Right ventricle myocardium superior (tissue), 1 donor: Measurements from ENCODE around the gene NUF2. TPM values are rescaled to one million over a fixed set of nuclear protein-coding genes. Genes with fewer than 3 reads are reported as not detected.
"Not testable (repeated sequence)": the region's sequence is repeated elsewhere in the genome, so short reads cannot be mapped to it uniquely, and the experiment has no call there.

Experiments used
- ATAC-seq: fragments of 200-7000 bp; cut with Tn5 transposase; one replicate; pipeline ENCODE4 v1.9.1; 2020; ENCODE audit warnings: mild to moderate bottlenecking; ENCODE audit not compliant: poor library complexity
- DNase-seq: peaks from one replicate; pipeline ENCODE4 v3.0.0-alpha.2; 2020
- intact Hi-C: fragments of 100-400 bp; cut with DNase I; formaldehyde crosslinking; loops from one replicate; pipeline ENCODE4 v1.11.2; 2022
- long read RNA-seq: library from polyadenylated mRNA; unstranded; transcript quantifications from one replicate; pipeline ENCODE4 v2.0.0, GENCODE V29; 2021
- total RNA-seq: library from RNA; stranded (reverse); fragmentation: NEBNext Ultra II Directional; extraction: Animal tissue kit (Norgen Biotek cat#: 25700); gene quantifications from one replicate; pipeline ENCODE4 v1.2.1, GENCODE V29; 2021
- donor health status: DM: no; HTN: yes; CAD: no; lungs with severe emphysema.

NUF2 gene
- 0.59 TPM for total RNA-seq
- long read RNA-seq, result 0 reads

DNA sequence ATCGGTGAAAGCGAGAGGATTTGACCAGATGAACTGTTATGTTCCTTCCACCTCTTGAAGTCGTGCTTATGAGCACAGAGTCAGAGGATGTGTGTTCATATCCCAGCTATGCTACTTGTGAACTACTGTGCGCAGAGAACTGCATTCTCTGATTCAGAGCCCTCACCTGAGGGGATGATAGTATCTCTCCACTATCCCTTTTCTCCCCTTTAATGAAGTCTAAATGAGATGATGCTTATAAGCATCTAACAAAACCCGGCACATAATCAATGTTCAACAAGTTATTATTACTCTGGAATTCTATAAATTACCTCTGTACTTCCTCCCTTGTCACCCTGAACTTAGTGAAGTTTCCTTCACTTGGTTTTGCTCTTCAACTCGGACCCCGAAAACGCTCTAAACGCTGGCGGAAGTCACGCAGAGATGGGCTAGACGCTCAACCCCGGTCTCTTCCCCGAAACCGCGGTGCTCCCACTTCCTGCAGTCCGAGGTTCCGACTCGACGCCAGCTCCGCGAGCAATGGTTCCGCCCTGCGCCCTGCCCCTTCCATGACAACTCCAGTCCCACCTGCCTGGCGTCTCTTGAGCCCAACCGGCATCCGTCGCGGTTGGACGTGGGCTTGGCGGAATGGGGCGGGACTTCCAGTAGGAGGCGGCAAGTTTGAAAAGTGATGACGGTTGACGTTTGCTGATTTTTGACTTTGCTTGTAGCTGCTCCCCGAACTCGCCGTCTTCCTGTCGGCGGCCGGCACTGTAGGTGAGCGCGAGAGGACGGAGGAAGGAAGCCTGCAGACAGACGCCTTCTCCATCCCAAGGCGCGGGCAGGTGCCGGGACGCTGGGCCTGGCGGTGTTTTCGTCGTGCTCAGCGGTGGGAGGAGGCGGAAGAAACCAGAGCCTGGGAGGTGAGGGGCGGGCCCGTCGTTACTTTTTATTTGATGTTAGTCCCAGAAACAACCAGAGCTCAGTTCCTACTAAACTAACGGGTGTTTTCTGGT, at the start of gene NUF2:
Gene NUF2 (plus strand): TSS at position 644 of the 995 bp plus-strand sequence. CDS start 4,098 bp downstream, outside the sequence.
- intact Hi-C loops, result no loop called here
- DNase-seq, result peak; percentile 97
- ATAC-seq, result peak; percentile 100

DNA sequence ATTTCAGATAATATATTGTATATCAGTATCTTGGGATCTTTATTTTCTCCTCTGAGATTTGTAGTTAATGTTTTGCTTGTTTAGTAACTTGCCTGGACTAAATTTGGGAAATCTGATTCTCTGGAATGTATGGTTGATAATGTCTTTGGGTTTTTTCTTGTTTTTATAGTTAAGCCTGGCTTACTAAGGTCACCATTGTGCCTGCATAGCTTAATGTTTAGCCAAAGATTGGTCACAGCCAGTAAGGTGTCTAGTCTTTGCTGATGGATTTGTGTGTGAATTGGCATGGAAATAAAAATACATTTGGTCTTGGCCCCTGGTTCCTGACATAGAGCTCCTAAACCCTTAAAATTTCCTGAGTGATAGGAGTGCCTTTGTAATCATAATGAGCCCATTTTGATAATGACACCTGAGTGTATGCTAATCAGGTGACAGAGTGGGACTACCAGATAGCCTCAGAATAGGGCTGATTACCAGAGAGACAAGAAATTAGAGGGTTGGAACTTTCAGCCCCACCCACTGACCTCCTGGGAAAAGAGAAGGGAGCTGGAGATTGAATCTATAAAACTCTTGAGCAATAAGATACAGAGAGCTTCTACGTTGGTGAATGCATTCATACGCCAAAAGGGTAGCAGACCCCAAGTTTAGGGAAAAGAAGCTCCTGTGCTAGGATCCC, 47.9 kb upstream of the NUF2 start:
- intact Hi-C loops, result no loop called here
- DNase-seq (no peak), ATAC-seq (no peak)

DNA sequence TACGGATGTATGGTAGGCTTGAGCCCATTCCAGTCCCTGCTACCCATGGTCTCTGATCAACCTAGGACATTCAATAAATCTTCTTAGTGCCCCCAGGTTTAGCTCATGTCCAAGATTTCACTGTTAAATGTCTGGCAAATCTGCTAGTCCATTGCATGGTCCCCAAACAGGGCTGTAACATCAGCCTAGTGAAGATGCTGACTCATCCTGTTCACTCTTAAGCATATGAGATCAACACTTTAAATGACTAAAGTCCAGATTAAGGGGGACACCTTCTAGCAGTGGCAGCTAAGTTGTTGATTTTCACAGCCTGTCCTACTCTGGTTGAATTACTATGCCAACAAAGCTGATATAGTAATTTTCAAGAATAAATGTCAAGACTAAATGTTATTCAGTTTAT, 46.5 kb upstream of the NUF2 start:
- ATAC-seq, result no peak
- intact Hi-C loops, result no loop called here
- no peak for DNase-seq

DNA sequence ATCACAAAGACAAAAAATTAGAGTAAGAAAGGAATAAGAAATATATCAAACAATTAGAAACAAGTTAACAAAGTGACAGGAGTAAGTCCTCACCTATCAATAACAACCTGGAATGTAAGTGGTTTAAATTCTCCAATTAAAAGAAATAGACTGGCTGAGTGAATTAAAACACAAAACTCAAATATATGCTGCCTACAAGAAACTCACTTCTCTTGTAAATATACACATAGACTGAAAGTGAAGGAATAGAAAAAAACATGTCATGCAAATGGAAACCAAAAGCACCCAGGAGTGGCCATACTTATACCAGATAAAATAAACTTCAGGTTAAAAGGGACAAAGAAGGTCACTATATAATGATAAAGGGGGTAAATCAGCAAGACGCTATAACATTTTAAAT, 43.2 kb upstream of the NUF2 start:
- ATAC-seq (no peak), DNase-seq (no peak)
- intact Hi-C loops, result no loop called here

DNA sequence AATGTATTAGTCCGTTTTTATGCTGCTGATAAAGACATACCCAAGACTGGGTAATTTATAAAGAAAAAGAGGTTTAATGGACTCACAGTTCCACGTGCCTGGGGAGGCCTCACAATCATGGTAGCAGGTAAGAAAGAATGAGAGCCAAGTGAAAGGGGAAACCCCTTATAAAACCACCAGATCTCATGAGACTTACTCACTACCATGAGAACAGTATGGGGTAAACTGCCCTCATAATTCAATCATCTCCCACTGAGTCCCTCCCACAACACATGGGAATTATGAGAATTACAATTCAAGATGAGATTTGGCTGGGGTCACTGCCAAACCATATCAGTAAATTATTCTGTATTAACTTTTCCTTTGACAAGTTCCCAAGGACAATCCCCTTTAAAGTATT, 36.9 kb upstream of the NUF2 start:
- intact Hi-C loops, DNase-seq, ATAC-seq: not testable (repeated sequence)

DNA sequence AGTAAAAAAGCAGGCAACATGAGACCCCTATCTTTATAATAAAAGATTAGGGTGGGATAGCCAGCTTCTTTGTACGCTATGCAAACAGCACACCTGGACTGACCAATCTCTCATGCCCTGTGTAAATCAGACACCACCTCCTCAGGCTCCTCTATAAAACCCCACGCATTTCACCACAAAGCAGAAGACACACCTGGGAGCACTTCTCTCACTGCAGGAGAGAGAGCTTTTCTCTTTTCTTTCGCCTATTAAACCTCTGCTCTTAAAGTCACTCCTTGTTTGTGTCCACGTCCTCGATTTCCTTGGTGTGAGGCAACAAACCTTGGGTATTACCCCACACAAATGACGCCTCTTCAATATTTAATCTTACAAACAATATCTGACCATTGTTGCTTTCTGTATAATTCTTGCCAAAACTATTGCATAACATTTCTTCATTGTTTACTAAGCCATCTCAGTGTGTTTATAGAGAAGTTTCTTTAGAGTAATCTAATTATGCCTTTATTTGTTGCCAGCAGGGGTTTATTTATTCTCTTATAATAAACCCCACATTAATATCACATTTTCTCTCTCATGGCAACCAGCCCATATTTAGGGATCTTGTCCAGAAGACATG, 31.6 kb upstream of the NUF2 start:
- ATAC-seq (no peak), DNase-seq (no peak)
- intact Hi-C loops, result no loop called here

DNA sequence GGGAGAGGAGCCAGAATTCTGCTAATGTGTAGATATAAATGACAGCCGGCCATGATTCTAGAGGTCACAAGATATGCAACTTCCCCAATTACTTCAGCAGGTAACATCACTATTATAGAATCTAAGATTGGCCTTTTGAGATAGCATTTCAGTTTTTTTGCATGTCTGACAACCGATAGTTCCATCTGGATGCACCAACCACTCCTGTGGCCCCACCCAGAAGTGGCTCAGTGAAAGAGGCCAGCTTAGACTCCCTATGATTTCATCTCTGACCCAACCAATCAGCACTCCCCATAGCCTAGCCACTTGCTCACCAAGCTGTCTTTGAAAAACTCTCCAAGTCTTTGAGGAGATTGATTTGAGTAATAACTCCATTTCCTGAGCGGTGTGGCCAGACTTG, 30.3 kb upstream of the NUF2 start:
- intact Hi-C loops, result no loop called here
- no peak for ATAC-seq

DNA sequence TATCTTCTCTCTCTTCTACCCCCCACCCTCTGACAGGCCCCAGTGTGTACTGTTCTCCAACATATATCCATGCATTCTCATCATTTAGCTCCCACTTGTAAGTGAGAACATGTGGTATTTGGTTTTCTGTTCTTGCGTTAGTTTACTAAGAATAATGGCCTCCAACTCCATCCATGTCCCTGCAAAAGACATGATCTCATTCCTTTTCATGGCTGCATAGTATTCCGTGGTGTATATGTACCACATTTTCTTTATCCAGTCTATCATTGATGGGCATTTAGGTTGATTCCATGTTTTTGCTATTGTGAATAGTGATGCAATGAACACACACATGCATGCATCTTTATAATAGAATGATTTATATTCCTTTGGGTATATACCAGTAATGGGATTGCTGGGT, 29.6 kb upstream of the NUF2 start:
- intact Hi-C loops, ATAC-seq, DNase-seq: not testable (repeated sequence)

More for the DNA sequence above, 30.3 kb upstream of the NUF2 start:
- no peak for DNase-seq

DNA sequence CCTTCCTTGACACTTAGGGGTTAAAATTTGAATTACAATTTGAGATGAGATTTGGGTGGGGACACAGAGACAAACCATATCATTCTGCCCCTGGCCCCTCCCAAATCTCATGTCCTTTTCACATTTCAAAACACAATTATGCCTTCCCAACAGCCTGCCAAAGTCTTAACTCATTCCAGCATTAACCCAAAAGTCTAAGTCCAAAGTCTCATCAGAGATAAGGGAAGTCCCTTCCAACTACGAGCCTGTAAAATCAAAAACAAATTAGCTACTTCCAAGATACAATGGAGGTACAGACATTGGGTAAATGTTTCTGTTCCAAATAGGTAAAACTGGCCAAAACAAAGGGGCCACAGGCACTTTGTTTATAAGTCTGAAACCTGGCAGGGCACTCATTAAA, 28.3 kb upstream of the NUF2 start:
- intact Hi-C loops, ATAC-seq, DNase-seq: not testable (repeated sequence)

DNA sequence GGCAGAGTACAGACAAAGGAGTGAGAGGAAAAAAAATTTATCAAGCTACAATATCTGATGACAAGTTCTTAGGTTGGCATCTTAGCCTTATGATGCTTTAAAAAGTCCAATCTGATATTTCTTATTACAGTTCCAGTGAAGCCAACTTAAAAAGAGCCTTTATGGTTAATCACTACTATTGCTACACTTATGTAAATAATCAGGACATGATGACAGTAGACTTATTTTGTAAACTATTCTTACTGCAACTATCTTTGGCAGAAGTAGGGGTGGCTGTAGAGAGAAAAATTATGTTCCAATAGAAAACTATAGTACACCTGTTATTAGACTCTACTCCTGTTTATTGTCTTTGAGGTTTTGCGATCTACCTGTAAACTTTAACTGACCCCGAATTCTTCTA, 25.8 kb upstream of the NUF2 start:
- ATAC-seq (no peak), DNase-seq (no peak)

DNA sequence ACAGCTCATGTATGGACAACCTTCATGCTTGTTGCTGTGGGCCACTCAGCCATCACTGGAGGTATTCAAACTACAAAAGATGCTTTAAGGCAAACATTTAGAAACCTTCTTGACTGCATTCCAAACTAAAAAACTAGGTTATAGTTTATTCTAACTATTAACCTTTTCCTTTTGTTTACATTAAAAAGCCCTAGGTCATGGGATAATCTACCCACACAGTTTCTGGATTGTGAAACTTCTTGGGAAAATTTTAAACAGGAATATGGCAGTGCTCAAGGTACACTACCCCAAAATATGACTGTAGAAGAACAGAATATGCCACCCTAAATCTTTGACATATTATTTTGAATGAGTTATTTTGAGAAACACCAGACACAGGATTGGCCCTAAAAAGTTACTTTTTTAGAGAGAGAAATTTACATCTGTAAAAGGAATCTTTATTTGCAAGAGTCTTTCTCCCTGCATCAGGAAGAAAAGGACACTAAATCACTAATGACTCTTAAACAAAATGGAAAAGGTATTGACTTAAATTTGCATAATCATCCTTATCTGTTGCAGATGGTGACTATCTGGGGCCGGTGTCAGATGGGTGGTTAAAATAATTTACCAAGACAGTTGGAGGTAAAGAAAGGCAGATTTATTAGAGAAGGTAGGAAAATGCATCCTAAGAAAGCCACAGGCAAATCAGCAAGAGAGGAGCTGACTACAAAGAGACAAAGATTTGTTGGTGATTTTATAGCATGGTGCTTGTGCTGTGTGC, 25.1 kb upstream of the NUF2 start:
- DNase-seq (no peak), ATAC-seq (no peak)
- intact Hi-C loops, result no loop called here

More for the DNA sequence above, 25.8 kb upstream of the NUF2 start:
- intact Hi-C loops, result no loop called here

DNA sequence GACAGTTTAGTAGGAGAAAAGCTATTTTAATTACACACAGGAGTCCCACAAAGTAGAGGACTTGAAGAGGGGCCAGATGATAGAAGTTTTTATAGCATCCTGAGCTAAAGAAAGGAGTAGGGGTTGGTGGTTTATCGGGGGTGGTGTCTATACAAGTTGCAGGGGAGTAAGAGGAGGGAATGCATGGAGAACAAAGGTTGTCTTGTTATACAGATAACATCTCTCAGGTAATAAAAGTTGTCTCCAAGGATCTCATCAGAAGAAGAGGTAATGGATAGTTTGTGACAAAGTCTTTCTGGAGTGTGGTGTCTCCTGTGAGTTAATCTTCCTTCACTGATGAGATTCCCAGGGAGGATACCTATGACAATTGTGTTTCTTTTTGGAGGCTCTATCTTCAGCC, 23.4 kb upstream of the NUF2 start:
- DNase-seq (no peak), ATAC-seq (no peak)
- intact Hi-C loops, result no loop called here

DNA sequence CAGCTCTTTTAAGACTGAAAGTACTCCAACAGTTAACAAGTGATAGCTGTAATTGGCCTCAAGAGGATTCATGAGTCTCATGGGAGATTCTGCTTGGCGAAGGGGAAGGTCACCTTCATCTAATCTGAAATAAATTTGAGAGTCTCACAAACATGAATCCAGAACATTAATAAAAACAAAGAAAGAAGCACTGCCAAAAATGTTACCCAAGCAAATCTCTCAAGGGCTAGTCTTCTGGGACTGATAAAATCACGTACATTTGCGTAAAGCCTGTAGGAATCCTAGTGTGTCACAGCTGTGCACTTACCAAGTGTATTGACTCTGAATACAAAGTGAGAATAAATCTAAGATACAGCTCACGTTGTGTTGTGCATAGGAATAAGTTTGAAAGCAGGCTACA, 21.2 kb upstream of the NUF2 start:
- peak; percentile 61 for ATAC-seq
- DNase-seq, result no peak
- intact Hi-C loops, result no loop called here

DNA sequence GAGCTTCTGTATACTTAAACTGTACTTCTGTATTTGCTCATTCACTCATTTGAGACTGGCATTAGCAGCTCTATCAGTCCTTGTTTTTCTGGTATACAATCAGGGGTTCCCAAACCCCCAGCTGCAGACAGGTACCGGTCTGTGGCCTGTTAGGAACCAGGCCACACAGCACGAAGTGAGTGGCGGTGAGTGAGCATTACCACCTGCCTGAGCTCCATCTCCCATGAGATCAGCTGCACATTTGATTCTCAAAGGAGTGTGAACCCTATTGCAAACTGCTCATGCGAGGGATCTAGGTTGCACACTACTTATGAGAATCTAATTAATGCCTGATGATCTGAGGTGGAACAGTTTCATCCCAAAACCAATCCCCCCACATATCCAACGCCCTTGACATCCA, 18.2 kb upstream of the NUF2 start:
- intact Hi-C loops, result no loop called here

DNA sequence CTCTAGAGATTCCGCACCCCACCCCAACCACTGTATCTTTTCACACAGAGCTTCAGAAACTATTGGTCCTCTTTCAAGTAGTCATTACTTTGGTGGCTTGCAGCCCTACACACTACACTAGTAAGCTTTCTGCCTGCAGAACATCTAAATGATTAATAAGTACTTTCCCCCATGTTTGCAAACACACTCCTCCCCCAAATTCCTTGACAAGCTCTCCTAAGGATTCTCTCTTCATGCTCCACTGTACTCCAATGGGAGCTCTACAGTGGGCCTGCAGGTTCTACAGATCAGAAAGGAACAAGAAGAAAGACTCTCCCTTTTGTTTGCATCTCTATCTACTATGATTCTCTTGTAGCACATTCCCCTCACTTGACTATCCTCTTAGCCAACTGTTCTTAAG, 16.3 kb upstream of the NUF2 start:
- DNase-seq, result no peak
- intact Hi-C loops, result no loop called here
- ATAC-seq, result no peak

More for the DNA sequence above, 18.2 kb upstream of the NUF2 start:
- ATAC-seq (no peak), DNase-seq (no peak)

DNA sequence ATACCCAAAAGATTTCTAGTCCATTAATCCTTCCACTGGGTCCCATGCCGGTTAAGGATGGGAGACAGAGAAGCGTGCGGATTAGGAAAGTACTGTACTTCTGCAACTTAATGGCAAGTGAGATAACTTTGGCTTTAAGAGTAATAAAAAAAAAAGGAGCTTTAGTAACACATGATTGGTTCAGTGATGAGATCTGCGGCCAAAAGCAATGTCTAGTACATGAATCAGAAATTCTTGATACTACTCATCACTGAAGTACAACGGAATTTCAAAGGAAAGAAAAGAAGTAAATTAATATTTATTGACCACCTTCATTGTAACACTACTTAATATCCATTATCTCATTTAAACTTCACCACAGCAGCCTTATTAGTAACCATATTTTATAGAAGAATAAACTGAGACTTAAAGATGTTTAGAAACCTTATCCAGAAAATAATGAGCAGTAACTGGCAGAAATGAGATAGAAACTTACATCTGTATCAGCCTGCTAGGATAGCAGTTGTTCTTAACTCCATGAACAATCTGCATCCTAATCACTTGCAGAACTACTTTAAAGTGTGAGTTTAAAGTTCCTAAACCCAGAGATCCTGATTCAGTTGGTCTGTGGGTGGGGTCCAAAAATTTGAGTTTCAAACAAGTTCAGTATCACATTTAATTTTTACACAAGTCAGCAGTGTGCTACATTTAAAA, 14.1 kb upstream of the NUF2 start:
- ATAC-seq (no peak), DNase-seq (no peak)
- intact Hi-C loops, result no loop called here

DNA sequence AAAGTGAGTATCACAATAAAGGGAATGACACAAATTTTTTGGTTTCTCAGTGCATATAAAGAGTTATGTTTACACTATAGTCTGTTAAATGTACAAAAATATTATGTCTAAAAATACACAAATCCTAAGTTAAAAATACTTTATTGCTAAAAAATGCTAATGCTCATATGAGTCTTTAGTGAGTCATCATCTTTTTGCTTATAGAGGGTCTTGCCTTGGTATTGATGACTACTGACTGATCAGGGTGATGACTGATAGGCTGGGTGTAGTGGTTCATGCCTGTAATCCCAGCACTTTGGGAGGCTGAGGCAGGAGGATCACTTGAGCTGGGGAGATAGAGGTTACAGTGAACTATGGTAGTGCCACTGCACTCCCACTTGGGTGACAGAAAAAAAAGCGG, 12.9 kb upstream of the NUF2 start:
- intact Hi-C loops, result no loop called here
- ATAC-seq, result no peak
- DNase-seq, result no peak

DNA sequence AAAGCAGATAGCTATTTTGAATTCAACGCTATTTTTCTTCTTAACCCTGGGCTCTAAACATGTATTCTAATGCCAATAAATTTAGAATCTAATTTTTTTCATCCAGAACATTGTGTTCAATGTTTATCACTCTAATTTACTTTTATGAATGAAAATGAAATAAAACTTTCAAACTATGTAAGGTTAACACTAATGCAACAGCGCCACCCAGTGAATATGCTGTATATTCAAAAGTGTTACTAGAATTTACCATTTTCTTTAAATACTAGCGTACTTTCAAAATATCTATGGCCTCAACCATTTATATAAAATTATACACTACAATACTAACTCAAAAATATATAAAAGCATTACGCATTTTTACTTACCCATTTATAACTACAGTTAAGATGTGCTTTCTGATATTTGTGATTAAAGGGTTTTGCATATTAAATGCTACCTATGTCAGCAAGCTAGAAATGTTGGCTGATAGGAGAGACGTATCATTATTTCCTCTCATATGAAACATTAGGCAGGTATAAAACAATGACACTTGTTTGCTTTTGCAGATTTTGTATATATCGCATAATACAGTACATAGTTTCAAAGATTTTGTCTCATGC, 5.9 kb upstream of the NUF2 start:
- intact Hi-C loops, result loop anchor here (5.0 to 10.0 kb wide), 2 partner anchors 141 to 244 kb away; no protein-coding TSS in a partner anchor
- ATAC-seq, result no peak
- no peak for DNase-seq
